ENCODE results near the gene OSCP1.

OSCP1 gene

GRCh38 chr1:36393686-36394085, 56.6 kb downstream of the OSCP1 start:
- H3K4me3 ChIP-seq (ENCODE audit: control insufficient read depth, low read depth, low read length), result no peak overlapping the region
- no peak for DNase-seq (ENCODE audit: low read depth)
- TF ChIP-seq CTCF (IDR thresholded peaks at IDR 0.05; ENCODE audit: control insufficient read depth, insufficient read depth, low read depth, low read length, missing control alignments), result no peak

GRCh38 chr1:36392836-36393235, 57.4 kb downstream of the OSCP1 start:
- no peak for DNase-seq (ENCODE audit: low read depth)
- no peak for TF ChIP-seq CTCF (IDR thresholded peaks at IDR 0.05; ENCODE audit: control insufficient read depth, insufficient read depth, low read depth, low read length, missing control alignments)

GRCh38 chr1:36391271-36391670, 59.0 kb downstream of the OSCP1 start:
- no peak overlapping the region for H3K4me3 ChIP-seq (ENCODE audit: control insufficient read depth, low read depth, low read length)
- no peak for TF ChIP-seq CTCF (IDR thresholded peaks at IDR 0.05; ENCODE audit: control insufficient read depth, insufficient read depth, low read depth, low read length, missing control alignments)
- no peak for DNase-seq (ENCODE audit: low read depth)

More at GRCh38 chr1:36392836-36393235, 57.4 kb downstream of the OSCP1 start:
- H3K4me3 ChIP-seq (ENCODE audit: control insufficient read depth, low read depth, low read length), result no peak overlapping the region

- TF ChIP-seq CTCF (IDR thresholded peaks at IDR 0.05; ENCODE audit: control insufficient read depth, insufficient read depth, low read depth, low read length, missing control alignments), result no peak
- DNase-seq (ENCODE audit: low read depth), result no peak
- H3K4me3 ChIP-seq (ENCODE audit: control insufficient read depth, low read depth, low read length), result no peak overlapping the region
Measured at GRCh38 chr1:36390411-36390810, 59.8 kb downstream of the OSCP1 start.

GRCh38 chr1:36389999-36390398, 60.3 kb downstream of the OSCP1 start:
- no peak overlapping the region for H3K4me3 ChIP-seq (ENCODE audit: control insufficient read depth, low read depth, low read length)
- DNase-seq (ENCODE audit: low read depth), result no peak
- TF ChIP-seq CTCF (IDR thresholded peaks at IDR 0.05; ENCODE audit: control insufficient read depth, insufficient read depth, low read depth, low read length, missing control alignments), result no peak

GRCh38 chr1:36389261-36389660, 61.0 kb downstream of the OSCP1 start:
- DNase-seq (ENCODE audit: low read depth), result no peak
- no peak overlapping the region for H3K4me3 ChIP-seq (ENCODE audit: control insufficient read depth, low read depth, low read length)
- no peak for TF ChIP-seq CTCF (IDR thresholded peaks at IDR 0.05; ENCODE audit: control insufficient read depth, insufficient read depth, low read depth, low read length, missing control alignments)

All from AG09309 (cell line).